Cerebellar cortex (tissue), 1 donor: Measurements from ENCODE around the gene ANXA2R.
"Not testable (repeated sequence)": the region's sequence is repeated elsewhere in the genome, so short reads cannot be mapped to it uniquely, and the experiment has no call there.

Experiments
- DNase-seq: peaks from one replicate; pipeline ENCODE4 v3.0.0-alpha.2; 2015; ENCODE audit warnings: low spot score

The ANXA2R gene

DNA sequence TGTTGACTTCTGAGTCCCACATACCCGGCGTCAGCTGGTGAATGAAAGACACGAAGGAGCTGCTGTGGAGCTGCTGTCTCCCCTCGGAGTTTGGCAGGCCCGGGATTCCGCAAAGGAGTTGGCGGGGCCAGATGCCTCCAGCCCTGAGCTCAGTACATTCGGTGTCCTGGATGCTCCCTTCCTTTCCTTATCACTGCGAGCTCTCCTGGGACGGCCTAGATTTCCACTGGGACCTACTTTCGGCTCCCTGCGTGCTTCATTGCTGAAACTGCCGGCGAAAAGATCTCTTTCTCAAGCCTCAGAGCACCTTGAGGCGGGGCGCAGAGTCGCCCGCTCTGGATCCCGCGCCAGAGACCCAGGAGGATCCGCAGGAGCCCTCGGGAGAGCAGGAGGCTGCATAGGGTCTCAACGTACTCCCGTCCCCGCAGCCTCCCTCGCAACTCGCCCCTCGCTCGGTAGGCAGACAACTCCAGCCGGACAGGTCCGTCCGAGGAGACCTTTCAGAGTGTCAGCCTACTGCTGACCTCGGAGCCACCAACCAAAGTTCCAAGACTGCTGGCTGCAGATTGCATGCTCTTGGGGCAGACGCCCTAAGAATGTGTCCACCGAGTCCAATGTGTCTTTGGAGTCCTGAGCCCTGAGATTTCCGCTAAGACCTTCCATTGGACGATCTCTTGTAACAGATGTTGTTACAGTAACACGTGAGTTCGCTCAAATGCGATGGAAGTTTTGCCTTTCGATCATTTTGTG, 6.1 kb downstream of the ANXA2R start:
- no peak for DNase-seq

DNA sequence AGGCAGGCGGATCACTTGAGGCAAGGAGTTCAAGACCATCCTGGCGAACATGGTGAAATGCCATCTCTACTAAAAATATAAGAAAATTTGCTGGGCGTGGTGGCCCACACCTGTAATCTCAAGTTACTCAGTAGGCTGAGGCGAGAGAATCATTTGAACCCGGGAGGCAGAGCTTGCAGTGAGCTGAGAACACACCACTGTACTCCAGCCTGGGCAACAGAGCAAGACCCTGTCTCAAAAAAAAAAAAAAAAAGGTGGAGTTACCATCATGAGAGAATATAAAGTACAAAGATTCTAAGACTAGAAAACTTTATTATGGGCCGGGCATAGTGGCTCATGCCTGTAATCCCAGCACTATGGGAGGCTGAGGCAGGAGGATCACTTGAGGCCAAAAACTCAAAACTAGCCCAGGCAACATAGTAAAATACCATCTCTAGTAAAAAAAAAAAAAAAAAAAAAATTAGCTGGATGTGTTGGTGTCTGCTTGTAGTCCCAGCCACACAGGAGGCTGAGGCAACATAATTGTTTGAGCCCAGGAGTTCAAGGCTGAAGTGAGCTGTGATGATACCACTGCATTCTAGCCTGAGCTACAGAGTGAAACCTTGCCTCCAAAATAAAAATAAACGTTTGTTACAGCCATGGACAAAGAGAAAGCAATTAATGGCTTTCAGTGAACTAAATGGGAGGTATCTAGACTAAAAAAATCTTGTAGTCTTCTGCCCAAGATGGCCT, 12.9 kb downstream of the ANXA2R start:
- DNase-seq = no peak

DNA sequence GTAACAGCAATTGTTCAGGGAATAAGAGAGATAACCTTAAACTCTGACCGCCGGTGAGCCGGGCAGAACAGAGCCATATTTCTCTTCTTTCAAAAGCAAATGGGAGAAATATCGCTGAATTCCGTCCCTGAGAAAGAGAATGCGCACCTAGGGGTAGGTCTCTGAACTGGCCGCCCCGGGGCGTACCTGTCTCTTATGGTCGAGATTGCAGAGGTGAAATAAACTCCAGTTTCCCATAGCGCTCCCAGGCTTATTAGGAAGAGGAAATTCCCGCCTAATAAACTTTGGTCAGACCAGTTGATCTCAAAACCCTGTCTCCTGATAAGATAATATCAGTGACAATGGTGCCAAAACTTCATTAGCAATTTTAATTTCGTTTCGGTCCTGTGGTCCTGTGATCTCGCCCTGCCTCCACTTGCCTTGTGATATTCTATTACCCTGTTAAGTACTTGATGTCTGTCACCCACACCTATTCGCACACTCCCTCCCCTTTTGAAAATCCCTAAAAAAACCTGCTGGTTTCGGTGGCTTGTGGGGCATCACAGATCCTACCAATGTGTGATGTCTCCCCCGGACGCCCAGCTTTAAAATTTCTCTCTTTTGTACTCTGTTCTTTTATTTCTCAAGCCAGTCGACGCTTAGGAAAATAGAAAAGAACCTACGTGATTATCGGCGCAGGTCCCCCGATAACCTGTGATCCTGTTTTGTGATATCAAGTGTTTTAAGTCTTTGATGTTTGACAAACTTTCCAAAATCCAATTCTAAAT, 14.8 kb downstream of the ANXA2R start:
- DNase-seq = not testable (repeated sequence)

DNA sequence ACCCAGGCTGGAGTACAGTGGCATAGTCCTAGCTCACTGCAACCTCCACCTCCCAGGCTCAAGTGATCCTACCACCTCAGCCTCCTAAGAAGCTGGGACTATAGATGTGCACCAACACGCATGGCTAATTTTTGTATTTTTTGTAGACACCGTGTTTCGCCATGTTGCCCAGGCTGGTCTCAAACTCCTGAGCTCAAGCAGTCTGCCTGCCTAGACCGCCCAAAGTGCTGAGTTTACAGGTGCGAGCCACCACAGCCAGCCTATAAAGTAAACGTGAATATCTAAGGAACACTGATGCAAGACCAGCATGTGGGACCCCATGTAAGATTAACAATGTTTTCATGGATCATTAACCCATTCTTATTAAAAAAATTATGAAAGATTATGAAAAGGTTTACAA, 15.9 kb downstream of the ANXA2R start:
- DNase-seq = no peak

DNA sequence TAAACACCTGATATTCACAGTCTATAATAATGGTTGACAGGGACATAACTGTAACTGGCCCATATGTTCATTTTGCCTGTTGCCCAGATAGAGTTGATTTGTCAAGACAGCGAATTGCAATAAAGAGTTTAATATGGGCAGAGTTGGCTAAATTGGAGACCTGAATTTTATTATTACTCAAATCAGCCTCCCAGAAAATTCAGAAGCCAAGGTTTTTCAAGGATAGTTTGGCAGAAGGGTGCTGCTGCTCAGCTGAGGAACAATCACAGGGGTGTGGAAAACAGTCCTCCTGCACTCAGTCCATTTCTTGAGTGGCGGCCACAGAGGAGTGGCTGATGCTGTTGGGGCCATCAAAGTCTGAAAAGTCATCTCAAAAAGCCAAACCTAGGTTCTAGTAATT, 19.0 kb downstream of the ANXA2R start:
- DNase-seq = no peak

DNA sequence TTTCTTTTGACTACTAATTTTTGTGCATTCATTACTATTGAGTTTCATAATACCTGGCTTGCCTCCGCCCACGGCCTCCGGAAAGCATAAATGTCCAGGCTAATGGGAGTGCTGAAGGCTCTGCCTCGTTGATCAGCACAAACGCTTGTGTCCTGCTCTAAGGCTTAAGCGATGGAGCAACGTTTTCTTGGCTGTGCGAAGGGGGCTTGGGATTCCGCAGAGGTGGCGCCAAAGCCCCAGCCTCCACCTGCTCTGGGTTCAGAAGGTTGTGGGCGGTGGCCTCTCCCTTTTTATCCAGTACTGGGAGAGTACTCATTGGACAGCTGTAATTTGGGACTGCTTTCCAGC, 19.7 kb downstream of the ANXA2R start:
- no peak for DNase-seq

DNA sequence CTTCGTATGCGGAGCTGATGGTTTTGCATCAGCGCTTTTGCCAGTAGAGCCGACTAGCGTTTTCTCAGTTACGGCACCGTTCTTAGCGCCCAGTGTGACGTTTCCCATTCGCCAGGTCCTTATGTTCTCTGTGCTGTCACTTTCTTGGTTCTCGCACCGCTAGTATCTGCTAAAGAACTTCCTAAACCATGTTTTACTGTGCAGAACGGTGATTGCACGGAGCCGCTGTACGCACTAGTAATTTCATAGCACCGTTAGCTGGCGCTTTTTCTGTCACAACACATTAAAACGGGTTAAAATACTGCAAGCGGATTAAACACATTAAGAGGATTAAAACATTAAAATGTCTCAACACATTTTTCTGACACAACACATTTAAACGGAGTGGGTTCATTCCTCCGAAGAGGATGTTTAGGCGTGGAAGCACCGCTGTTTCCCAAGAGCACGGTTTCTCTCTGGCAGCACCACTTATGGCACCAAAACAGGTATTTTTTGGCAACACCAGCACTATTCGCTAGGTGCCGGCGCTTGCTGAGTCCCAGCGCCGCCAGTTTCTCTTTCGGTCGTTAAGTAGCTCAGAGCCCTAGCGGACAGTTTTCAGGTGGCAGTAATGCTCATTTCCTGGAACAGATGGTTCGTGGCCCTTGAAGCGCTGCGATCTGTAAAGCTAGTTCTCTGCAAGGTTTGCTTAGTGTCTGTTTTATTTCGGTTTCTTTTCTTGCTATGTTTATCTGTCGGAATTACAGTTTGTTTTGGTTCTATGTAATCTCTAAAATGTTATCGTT, 20.3 kb downstream of the ANXA2R start:
- DNase-seq = peak; percentile 63

DNA sequence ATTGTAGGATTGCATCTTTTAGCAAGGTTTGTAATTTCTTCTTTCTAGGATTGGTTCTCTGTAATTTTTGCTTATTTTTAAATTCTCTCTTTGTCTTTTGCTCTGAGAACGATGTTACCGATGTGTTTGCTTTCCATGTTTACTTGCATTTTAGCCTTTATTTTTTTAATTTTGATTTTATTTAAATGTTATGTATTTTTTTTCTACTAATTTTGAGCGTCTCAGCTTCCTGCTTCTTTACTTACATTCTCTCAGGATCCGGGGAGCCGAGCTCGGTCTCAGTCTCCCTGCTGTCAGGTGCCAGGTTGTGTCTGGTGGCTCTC, 20.9 kb downstream of the ANXA2R start:
- no peak for DNase-seq

DNA sequence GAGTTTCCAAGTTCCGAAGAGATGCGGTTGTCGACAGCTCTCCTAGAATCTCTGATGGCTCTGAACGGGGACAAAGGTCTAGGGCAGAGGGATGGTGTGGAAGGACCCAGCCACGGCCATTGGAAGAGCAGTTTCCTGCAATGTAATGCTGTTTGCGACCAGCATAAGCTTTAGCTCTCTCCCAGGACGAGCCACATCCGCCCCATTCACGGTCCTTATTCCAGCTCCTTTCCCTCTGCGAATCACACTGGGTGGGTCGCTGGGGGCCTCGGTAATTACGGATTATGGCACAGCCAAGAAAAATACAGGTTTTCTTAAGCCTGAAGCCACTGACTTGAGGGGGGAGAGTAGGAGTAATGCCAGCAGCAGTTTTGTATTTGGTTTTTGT, 22.7 kb downstream of the ANXA2R start:
- no peak for DNase-seq

DNA sequence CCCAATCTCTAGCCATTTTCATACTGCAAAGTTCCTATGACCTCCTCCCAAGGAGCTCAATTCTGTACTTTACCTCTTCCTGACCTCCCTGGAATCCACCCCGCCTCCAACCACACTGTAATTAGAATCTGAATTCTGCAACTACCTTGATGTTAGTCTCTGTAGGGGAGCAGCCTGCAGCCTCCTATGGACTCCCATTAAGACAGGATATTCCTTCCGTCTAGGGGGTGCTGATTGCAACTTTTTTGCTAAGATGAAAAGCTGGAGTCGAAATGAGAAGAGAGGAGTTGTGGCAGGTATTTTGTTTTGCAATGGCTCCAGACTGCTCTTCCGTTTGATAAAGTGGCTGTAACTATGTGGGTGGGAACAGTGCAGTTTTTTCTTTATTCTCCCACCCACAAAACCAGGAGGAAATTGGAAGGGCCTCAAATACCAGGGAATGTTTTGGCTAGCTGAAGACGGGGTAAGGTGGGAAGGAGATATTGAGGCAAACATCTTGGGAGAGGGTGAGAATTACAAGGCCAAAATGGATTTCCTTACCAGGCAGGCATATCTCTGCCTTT, 23.8 kb downstream of the ANXA2R start:
- no peak for DNase-seq

DNA sequence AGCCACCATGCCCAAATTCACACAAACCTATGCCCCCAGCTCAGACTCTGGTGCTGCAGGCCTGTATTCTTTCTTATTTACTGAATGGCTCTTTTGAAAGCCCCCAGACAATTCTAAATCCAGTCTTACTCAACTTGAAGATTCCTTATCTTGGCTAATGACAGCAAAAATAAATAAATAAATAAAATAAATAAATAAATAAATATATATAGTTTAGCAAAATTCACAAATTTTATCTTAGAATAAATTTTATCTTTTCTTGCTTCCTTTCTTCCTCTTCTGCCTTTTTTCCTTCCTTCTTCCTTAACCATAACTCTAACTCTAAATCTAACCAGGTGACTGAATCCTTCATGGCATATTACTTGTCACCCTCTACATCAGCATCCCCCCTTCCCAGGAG, 25.6 kb downstream of the ANXA2R start:
- DNase-seq = no peak

DNA sequence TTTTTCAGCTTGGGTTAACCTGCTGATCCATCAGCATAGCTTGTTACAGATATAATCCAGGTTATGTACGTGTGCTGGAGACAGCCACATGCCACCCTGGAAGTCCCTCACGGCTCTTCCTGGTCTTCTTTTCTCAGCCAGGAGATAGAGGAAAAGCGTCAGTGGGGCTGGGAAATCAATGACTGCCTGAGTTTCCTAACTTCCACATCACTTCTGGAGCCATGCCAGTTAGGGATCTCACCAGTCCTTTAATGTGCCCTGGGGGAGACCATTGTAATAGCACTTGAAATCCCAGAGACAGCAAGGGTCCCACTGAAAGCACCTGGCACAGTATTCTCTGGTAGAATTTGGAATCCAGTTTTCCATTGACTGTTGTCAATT, 29.2 kb downstream of the ANXA2R start:
- no peak for DNase-seq

DNA sequence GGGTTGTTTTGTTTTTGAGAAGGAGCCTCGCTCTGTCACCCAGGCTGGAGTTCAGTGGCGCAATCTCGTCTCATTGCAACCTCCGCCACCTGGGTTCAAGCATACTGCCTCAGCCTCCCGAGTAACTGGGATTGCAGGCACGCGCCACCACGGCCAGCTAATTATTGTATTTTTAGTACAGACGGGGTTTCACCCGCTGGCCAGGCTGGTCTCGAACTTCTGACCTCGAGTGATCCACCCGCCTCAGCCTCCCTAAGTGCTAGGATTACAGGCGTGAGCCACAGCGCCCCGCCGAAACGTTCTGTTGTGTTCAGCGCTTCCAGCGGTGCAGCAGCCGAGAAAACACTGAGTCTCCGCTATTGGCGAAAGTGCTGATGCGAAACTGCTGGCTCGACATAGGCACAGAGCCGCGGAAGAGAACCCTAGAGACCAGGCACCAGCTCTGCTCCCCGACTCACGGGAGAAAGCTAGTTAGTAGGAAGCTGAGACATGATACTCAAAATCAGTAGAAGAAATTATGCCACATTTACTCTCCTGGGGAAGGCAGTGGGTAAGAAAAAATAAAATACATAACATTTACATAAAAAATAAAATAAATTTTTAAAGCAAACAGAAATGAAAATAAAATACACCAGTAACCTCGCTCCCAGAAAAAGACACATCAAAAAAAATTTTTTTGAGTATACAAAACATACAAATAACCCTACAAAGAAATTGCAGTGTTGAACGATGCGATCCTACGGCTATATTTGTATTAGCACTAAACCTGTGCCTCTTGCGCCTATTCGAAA, 31.6 kb downstream of the ANXA2R start:
- DNase-seq = peak; percentile 84

DNA sequence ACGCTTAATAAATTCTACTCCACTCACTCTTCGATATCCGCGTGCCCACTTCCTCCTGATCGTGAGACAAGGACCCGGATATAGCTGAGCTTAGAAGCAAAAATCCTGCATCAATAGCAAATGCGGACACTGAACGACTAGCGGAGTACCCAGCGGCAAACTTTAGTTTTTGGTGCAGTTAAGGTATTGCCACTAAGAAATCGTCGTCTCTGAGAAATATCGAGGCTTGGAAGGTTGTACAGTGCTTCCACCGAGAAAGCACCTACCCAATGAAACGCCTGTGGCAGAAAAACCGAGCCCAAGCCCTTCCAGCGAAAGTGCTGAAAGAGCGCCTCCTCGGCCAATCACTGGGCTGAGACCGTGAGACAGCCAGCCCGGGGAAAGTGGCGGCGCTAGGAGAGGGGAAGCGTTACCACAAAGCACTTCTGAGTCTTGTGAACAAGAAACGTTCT, 32.2 kb downstream of the ANXA2R start:
- DNase-seq = peak; percentile 39

DNA sequence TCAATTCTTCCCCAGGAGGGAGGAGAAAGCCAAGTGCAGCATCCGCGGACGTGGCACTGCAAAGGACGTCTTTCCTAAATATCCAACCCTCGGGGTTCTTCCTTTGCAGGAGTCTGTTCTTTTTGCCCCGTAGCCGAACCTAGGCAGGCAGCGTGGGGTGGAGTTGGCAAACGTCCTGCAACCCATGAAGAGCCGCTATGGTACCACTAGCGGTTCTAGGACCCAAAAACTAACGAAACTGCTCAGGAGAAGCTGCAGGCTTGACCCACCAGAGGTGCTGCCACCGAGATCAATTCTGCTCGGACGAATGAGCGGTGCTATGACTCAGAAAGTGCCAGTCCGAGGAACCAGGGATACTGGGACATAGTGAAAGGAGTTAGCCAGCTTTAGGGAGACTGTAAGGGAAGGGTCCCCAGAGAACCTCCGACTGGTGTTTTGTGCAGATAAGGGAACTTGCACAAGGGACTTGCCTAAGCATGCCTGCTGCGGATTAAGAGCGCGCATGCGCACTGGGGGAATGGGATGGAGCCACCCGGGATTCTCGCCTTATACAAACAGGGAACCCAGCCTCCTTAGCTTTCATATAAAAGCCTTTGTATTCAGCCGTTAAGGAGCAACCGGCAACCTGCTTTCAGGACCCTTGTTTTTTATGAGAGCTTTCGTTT, 32.7 kb downstream of the ANXA2R start:
- DNase-seq = peak; percentile 38

DNA sequence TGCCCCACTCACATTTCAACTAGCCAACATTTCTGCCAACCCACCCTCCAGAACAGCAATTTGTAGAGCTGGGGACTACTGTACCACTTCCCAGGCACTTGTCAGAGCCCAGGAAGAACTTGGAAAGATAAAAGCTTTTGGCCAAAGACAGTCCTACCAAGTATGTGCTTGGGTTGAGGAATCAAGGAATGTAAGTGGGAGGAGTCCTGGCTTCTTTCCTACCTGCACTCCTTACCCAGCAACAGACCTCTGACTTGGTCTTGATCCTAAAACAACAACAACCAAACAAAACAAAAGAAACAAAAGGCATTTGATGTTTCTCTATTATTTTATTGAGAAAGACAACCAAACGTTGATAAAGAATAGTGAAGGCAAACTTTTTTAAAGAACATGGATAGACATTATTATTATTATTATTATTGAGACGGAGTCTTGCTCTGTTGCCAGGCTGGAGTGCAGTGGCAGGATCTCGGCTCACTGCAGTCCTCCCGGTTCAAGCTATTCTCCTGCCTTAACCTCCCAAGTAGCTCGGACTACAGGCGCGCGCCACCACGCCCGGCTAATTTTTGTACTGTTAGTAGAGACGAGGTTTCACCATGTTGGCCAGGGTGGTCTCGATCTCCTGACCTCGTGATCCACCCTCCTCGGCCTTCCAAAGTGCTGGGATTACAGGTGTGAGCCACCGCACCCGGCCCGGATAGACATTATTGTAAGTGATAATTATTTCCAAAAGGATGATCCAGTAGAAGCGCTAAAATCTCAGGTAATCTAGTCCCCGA, 33.5 kb downstream of the ANXA2R start:
- no peak for DNase-seq

DNA sequence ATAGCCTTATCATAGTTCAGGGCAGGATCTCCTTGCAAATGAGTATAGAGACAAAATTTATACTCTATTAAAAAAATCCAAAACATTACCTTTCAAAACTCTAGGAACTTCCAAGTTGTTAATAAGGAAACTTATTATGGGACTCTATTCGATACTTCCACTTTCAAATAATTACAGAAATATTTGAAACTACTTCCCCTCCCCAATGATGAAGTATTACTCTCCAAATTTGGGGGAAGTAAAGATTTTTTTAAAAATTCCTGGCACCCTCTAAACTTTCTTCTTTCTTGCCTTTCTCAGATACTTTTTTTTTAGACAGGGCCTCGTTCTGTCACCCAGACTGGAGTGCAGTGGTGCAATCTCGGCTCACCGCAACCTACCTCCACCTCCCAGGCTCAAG, 35.1 kb downstream of the ANXA2R start:
- no peak for DNase-seq

DNA sequence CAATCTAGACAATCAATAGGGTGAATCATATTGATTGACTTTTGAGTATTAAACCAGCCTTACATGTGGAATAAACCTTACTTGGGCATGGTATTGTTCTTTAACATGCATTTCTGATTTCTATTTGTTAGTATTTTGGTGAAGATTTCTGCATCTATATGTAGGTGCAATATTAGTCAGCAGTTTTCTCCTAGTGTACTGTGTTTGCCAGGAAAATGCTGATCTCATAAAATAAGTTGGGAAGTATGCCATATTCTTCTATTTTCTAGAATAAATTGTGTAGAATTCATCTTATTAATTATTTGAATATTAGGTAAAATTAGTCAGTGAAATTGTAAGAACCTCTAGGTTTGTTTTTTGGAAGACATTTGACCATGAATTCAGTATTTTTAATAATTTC, 38.4 kb downstream of the ANXA2R start:
- no peak for DNase-seq

DNA sequence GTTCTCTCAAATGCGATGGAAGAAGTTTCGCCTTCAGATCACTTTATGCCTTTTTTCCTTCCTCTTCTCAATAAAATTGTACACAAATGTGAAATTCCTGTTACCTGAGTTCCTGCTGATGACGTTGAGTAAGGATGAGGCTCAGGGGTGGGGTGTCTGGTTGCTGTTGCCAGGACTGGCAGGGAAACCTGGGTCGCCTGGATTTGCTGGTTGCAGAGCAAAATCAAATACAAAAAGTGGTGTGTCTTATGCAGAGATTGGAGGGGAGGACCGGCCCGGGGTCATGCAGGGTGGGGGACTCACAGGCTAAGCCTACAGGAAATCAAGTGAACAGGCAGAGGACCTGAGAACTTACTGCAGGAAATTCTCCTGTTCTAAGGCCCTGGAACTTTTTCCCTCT, 39.2 kb downstream of the ANXA2R start:
- DNase-seq = no peak
